HG02678 (cell line): ENCODE data around the gene OTOP2.

Experiments used
- ATAC-seq: cut with Tn5 transposase; IDR thresholded peaks from one replicate; pipeline ENCODE4 v1.9.1; 2021; ENCODE audit warnings: mild to moderate bottlenecking, moderate library complexity; ENCODE audit not compliant: unreplicated experiment

OTOP2 gene

GRCh38 chr17:74923538-74924249, 379 bp upstream of the OTOP2 start:
- ATAC-seq = no peak

- no peak for ATAC-seq
Measured at GRCh38 chr17:74925242-74925641, 1.2 kb downstream of the OTOP2 start.

GRCh38 chr17:74928786-74929185, 4.7 kb downstream of the OTOP2 start:
- ATAC-seq = no peak

GRCh38 chr17:74930535-74931036, 6.5 kb downstream of the OTOP2 start:
- no peak for ATAC-seq

GRCh38 chr17:74935048-74935447, 11.0 kb downstream of the OTOP2 start:
- ATAC-seq = no peak

DNA sequence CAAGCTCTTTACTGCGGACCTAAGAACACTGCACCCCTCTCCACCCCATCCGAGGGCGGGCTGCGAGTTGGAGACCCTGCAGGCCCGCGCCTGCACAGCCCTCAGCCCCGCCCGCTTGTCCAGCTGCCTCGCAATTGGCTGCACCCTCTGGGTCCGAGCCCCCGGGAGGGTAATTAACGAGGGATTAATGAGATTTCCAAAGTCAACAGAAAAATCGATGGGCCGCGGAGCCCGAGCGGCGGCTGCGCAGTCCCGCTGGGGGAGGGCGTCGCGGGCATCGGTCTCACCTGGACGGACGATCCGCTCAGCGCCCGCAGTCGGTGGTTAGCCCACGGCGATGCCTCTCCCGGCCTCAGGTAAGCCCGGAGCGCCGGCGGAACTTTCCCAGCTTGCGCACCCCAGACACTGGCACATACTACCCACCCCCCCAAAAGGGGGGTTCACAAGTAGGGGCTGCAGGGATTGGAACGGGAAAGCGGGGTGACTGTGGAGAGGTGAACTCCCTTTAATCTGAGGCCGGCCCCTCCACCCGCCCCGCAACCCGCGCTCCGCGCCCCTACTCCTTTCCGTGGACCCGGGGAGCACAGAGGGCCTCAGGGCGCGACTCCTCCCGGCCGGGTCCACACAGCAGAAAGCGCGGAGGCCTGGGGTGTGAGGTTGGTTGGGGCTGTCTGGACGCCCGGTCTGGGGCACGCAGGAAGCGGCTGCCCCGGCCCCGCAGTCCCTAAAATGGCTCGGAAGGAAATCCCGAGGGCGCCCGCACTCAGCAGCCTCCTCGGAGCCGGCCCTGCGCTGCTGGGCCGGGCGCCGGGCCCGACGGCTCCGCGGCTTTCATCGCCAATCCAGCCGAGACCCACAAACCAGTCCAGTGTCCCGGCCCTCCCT, 11.8 kb downstream of the OTOP2 start, which contains the start of gene OTOP3:
TSS of gene OTOP3 (plus strand) at position 314 of the 885 bp plus-strand sequence. CDS start at position 338, 24 bp downstream.
- no peak for ATAC-seq

- no peak for ATAC-seq
Measured at GRCh38 chr17:74936470-74936799, 12.4 kb downstream of the OTOP2 start.

GRCh38 chr17:74937064-74938051, 13.3 kb downstream of the OTOP2 start:
- no peak for ATAC-seq

DNA sequence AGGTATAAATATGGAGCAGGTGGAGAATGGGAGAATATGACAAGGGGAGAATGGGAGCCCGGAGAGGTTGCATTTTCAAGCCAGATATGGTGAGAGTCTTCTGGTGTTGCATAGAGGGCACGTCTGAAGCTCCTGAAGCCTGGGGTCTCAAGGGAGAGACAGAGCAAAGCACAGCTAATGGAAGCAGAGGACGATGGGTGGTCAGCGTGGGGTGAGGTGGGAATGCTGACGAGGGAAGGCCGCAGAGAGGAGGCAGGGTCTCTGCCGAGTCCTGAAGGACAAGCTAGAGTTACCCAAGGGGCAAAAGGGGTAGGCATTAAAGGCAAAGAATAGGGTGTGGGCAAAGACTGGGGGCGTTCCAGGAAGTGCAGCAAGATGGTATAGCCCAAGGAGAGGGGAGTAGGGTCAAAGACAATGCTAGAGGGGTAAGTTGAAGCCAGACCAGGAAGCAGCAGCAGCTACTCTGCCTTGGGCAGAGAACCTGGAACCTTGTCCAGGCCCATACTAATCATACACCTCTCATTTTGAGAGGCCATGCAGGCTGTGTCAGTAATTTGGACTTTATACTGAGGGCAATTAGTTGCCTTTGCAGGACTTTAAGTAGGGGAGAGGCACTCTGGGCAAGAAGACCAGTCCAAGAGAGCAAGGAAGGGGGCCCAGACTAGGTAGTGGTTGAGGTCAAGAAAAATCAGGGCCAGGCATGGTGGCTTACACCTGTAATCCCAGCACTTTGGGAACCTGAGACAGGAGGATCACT, 14.3 kb downstream of the OTOP2 start:
- ATAC-seq = no peak

- ATAC-seq = no peak
Measured at GRCh38 chr17:74939534-74939933, 15.5 kb downstream of the OTOP2 start.

GRCh38 chr17:74941128-74941725, 17.2 kb downstream of the OTOP2 start:
- no peak for ATAC-seq

GRCh38 chr17:74943808-74944522, 19.9 kb downstream of the OTOP2 start:
- ATAC-seq = no peak

DNA sequence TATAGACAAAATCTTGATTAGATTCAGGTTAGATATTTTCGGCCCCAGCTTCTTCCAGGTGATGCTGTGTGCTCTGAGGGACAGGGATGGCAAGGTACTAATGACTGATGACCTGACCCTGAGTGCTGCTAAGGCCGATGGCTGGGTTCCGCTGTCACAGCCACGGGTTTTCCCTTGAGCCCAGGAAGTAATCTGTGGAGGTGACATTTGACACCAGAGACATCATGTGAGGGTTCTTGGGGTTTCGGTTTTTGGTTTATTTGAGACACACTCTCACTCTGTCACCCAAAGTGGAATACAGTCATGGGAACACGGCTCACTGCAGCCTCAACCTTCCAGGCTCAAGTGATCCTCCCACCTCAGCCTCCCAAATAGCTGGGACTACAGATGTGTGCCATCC, 21.5 kb downstream of the OTOP2 start:
- ATAC-seq = peak; percentile 52

DNA sequence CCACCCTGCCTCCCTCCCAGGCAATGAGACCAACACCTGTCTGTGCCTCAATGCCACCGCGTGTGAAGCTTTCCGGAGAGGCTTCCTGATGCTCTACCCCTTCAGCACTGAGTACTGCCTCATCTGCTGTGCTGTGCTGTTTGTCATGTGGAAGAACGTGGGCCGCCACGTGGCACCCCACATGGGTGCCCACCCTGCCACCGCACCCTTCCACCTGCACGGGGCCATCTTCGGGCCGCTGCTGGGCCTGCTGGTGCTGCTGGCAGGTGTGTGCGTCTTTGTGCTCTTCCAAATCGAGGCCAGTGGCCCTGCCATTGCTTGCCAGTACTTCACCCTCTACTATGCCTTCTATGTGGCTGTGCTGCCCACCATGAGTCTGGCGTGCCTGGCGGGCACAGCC, 22.6 kb downstream of the OTOP2 start:
- no peak for ATAC-seq

DNA sequence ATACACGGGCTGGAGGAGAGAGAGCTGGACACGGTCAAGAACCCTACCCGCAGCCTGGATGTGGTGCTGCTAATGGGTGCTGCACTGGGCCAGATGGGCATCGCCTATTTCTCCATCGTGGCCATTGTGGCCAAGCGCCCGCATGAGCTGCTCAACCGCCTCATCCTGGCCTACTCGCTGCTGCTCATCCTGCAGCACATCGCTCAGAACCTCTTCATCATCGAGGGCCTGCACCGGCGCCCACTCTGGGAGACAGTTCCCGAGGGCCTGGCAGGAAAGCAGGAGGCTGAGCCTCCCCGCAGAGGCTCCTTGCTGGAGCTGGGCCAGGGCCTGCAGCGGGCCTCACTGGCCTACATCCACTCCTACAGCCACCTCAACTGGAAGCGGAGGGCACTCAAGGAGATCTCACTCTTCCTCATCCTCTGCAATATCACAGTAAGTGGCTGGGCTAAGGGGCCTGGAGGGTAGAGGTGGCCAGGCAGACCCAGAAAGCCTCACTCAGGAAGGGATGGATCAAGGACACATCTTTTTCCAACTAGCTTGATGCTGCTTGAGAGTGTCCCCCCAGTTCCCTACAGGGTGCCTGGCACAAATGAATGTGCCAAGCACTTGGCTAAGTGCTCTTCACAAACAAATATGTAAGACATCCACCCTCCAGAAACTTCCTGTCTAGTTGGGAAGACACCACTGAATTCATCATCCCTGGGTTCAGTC, 23.1 kb downstream of the OTOP2 start:
- no peak for ATAC-seq

DNA sequence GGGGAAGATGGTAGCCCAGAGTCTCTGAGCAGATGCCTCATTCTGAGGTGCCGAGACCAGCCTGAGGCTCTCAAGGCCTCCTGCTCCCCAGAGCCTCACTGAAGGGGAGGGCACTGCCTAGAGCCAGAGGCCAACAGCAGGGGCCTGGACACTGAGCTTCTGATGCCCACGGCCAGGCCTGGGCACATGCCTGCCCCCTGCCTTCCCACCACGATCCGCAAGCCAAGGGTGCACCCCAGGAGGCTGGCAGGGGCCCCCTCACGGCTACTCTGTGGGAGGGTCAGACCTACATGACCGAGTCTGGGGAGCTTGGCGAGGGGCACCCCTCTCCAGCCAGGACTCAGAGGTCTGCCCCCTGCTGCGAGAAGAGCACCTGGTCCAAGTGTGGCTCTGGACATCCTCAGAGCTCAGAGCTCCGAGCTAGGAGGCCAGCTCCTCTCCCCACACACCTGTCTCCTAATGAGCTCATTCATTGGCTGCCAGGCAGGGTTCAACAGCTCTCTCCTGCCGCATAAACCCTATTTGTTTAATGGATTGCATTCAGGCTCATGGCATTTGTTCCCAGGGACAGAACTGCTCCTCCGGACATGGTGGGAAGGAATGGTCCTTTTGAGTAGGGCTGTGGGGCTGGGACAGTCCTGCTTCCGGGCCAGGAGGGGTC, 25.5 kb downstream of the OTOP2 start:
- no peak for ATAC-seq

DNA sequence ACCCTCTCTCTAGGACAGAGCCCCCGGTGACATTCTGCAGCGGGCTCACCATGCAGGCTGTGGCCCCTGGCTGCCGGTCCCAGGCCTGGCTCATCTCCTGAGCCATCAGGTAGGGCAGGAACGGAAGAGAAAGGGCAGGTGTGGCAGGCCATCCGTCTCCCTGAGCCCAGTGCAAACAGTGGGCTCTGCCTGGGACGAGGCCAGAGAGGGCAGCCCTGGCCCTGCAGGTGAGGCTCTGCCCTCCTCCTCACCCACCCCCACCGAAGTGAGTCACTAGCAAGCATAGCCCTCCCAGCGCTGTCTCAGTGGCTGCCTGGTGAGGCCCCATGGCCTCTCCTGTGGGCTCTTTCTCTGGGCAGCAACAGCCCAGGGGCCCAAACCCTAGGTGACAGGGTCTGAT, 26.1 kb downstream of the OTOP2 start:
- no peak for ATAC-seq

GRCh38 chr17:74951065-74951464, 27.0 kb downstream of the OTOP2 start:
- no peak for ATAC-seq
